ENCODE data around the gene TCEAL1.
"Not testable (repeated sequence)": the region's sequence is repeated elsewhere in the genome, so short reads cannot be mapped to it uniquely, and the experiment has no call there.

Gene TCEAL1

GRCh38 chrX:103628386-103629317 is at the start of gene TCEAL1:
Gene TCEAL1 (plus strand): TSS chrX:103628975. CDS start chrX:103629917, 942 bp downstream.
- FAIRE-seq (no peak), DNase-seq (ENCODE audit: insufficient read length, low spot score) (no peak)
- no peak for TF ChIP-seq CTCF (IDR thresholded peaks at IDR 0.05; ENCODE audit: insufficient read depth, missing control alignments)

- TF ChIP-seq CTCF (IDR thresholded peaks at IDR 0.05; ENCODE audit: insufficient read depth, missing control alignments) = no peak
- DNase-seq (ENCODE audit: insufficient read length, low spot score) (no peak), FAIRE-seq (no peak)
Measured at GRCh38 chrX:103584596-103584995, 44.2 kb upstream of the TCEAL1 start.

GRCh38 chrX:103585411-103586313 is 43.1 kb upstream of the TCEAL1 start, which contains the start of gene TCEAL4:
Gene TCEAL4 (plus strand): TSS chrX:103585515. CDS start chrX:103586676, 1,161 bp downstream.
- DNase-seq (ENCODE audit: insufficient read length, low spot score) (no peak), FAIRE-seq (no peak)
- no peak for TF ChIP-seq CTCF (IDR thresholded peaks at IDR 0.05; ENCODE audit: insufficient read depth, missing control alignments)

- DNase-seq (ENCODE audit: insufficient read length, low spot score) (no peak), FAIRE-seq (no peak)
- no peak for TF ChIP-seq CTCF (IDR thresholded peaks at IDR 0.05; ENCODE audit: insufficient read depth, missing control alignments)
Measured at GRCh38 chrX:103586314-103586646, 42.5 kb upstream of the TCEAL1 start.

- FAIRE-seq = no peak
- DNase-seq (ENCODE audit: insufficient read length, low spot score) = no peak
- TF ChIP-seq CTCF (IDR thresholded peaks at IDR 0.05; ENCODE audit: insufficient read depth, missing control alignments) = no peak
Measured at GRCh38 chrX:103586659-103587058, 42.1 kb upstream of the TCEAL1 start.

GRCh38 chrX:103592295-103592694 is 36.5 kb upstream of the TCEAL1 start:
- FAIRE-seq; DNase-seq (ENCODE audit: insufficient read length, low spot score): not testable (repeated sequence)

GRCh38 chrX:103595202-103595601 is 33.6 kb upstream of the TCEAL1 start:
- DNase-seq (ENCODE audit: insufficient read length, low spot score); FAIRE-seq: not testable (repeated sequence)
